Erythroblast (primary cell): ENCODE results near the gene PRICKLE4.
A peak's percentile ranks its signal among the peaks of the same experiment; 100 is the strongest.

Source experiments
- GATA1 ChIP-seq: IDR thresholded peaks from 2 replicates; pipeline ENCODE4 v1.6.1; 2011; ENCODE audit warnings: low read depth, mild to moderate bottlenecking, control low read depth, low read length, moderate library complexity
- POLR2A ChIP-seq: IDR thresholded peaks from 2 replicates; pipeline ENCODE4 v1.6.1; 2011; ENCODE audit warnings: mild to moderate bottlenecking, low read length

DNA sequence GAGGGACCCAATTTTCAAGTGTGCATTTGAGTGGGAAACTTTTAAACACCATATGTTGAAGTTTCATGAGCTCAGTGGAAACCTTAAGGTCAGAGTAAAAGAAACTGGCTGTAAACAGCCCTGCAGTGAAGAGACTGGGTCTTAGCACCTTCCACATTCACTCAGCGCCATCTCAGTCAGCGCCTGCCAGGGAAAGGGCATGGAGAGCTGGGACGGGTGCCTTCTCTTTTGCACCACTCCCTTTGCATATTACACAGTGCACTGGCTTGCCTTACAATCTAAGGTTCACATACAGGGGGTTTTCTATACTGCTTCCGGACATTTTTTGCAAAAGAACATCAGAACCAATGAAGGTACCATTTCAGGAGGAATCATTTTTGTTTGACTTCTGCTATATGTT, 11.4 kb downstream of the PRICKLE4 start:
- TF ChIP-seq POLR2A (peak; percentile 9), GATA1 (no peak)
